HG02970 (cell line): ENCODE results near the gene PMM2.
"Not testable (repeated sequence)": the region's sequence is repeated elsewhere in the genome, so short reads cannot be mapped to it uniquely, and the experiment has no call there.

Experiments used
- ATAC-seq: cut with Tn5 transposase; IDR thresholded peaks from one replicate; pipeline ENCODE4 v1.9.1; 2021; ENCODE audit warnings: mild to moderate bottlenecking, moderate library complexity, moderate number of reproducible peaks; ENCODE audit not compliant: unreplicated experiment, low FRiP score

Gene PMM2

GRCh38 chr16:8864480-8865110, 67.0 kb downstream of the PMM2 start:
- ATAC-seq = no peak

- no peak for ATAC-seq
Observed at GRCh38 chr16:8865145-8865882, 67.7 kb downstream of the PMM2 start.

GRCh38 chr16:8866118-8866883, 68.7 kb downstream of the PMM2 start:
- no peak for ATAC-seq

- ATAC-seq = no peak
Observed at GRCh38 chr16:8866884-8867215, 69.2 kb downstream of the PMM2 start.

- no peak for ATAC-seq
Observed at GRCh38 chr16:8867216-8867931, 69.7 kb downstream of the PMM2 start.

- ATAC-seq = no peak
Observed at GRCh38 chr16:8867932-8868415, 70.3 kb downstream of the PMM2 start.

- ATAC-seq = peak; percentile 59
Observed at GRCh38 chr16:8868416-8869211, 71.0 kb downstream of the PMM2 start, which contains the start of gene CARHSP1. Gene CARHSP1, minus strand, starts transcription at chr16:8869006. Its CDS starts 9,678 bp downstream, at chr16:8859328.

- no peak for ATAC-seq
Observed at GRCh38 chr16:8869212-8869987, 71.8 kb downstream of the PMM2 start.

GRCh38 chr16:8869988-8870241, 72.3 kb downstream of the PMM2 start:
- not testable (repeated sequence) for ATAC-seq

- no peak for ATAC-seq
Observed at GRCh38 chr16:8872071-8872470, 74.4 kb downstream of the PMM2 start.

GRCh38 chr16:8872967-8873865, 75.6 kb downstream of the PMM2 start:
- ATAC-seq = no peak

GRCh38 chr16:8873866-8874195, 76.2 kb downstream of the PMM2 start:
- not testable (repeated sequence) for ATAC-seq

- ATAC-seq = no peak
Observed at GRCh38 chr16:8874388-8874787, 76.7 kb downstream of the PMM2 start.

GRCh38 chr16:8875317-8875716, 77.7 kb downstream of the PMM2 start:
- not testable (repeated sequence) for ATAC-seq

GRCh38 chr16:8877894-8878522, 80.4 kb downstream of the PMM2 start:
- ATAC-seq = no peak

- ATAC-seq = no peak
Observed at GRCh38 chr16:8878523-8878911, 80.9 kb downstream of the PMM2 start.

GRCh38 chr16:8880839-8881510, 83.3 kb downstream of the PMM2 start:
- ATAC-seq = no peak
